BLaER1 treated with 17β-estradiol and CSF1 and Interleukin-3, amounts not matched to agents 10 nM and 100 nM (cell line): ENCODE measurements around the gene GPATCH8.
A peak's percentile ranks its signal among the peaks of the same experiment; 100 is the strongest.

ENCODE experiments used
- H3K27ac ChIP-seq, 11 experiments: shearing (Covaris generic); formaldehyde crosslinking; 2 replicates each; pipeline ENCODE4 v1.8.1; 2022
- H3K27me3 ChIP-seq, 11 experiments: shearing (Covaris generic); formaldehyde crosslinking; 2 replicates each; pipeline ENCODE4 v1.8.1; 2022
- H3K36me3 ChIP-seq, 11 experiments: shearing (Covaris generic); formaldehyde crosslinking; 2 replicates each; pipeline ENCODE4 v1.8.1; 2022
- H3K4me1 ChIP-seq, 10 experiments: shearing (Covaris generic); formaldehyde crosslinking; 2 replicates each; pipeline ENCODE4 v1.8.1; 2022
- H3K4me2 ChIP-seq, 11 experiments: shearing (Covaris generic); formaldehyde crosslinking; 2 replicates each; pipeline ENCODE4 v1.8.1; 2022
- H3K4me3 ChIP-seq, 10 experiments: shearing (Covaris generic); formaldehyde crosslinking; 2 replicates each; pipeline ENCODE4 v1.8.1; 2022
- H3K9ac ChIP-seq, 11 experiments: shearing (Covaris generic); formaldehyde crosslinking; 2 replicates each; pipeline ENCODE4 v1.8.1; 2022
- H3K9me3 ChIP-seq, 11 experiments: shearing (Covaris generic); formaldehyde crosslinking; replicated peaks in 1 of 11; 2 replicates each; pipeline ENCODE4 v1.8.1; 2022
- H4K20me1 ChIP-seq, 11 experiments: shearing (Covaris generic); formaldehyde crosslinking; 2 replicates each; pipeline ENCODE4 v1.8.1; 2022
- Cebpa-rat ChIP-seq, 11 experiments: shearing (Covaris generic); IDR thresholded peaks; 2 replicates each; pipeline ENCODE4 v1.8.1; 2022

Gene GPATCH8

GRCh38 chr17:44503147-44504029, at the start of gene GPATCH8:
Gene GPATCH8 (minus strand): TSS chr17:44503406. CDS start chr17:44503370, 36 bp downstream.
- TF ChIP-seq Cebpa-rat (IDR thresholded peaks at IDR 0.05) = no peak
- peak within 1 kb of the TSS; percentile 87 to 98 (median 95) for H3K27ac ChIP-seq

GRCh38 chr17:44552361-44552760, 49.2 kb upstream of the GPATCH8 start:
- Histone ChIP-seq H3K27me3 (no peaks in the 10 kb centered on the region), H4K20me1 (no peaks in the 10 kb centered on the region), H3K9ac (no peak overlapping the region), H3K4me1 (peaks cover 41 to 50% (median 45%) of the 10 kb centered on the region in 10 experiments), H3K4me3 (no peak overlapping the region), H3K27ac (no peak overlapping the region), H3K36me3 (no peaks in the 10 kb centered on the region), H3K9me3 (no peaks in the 10 kb centered on the region), H3K4me2 (no peak overlapping the region)
- no peak for TF ChIP-seq Cebpa-rat (IDR thresholded peaks at IDR 0.05)

More at GRCh38 chr17:44503147-44504029, at the start of gene GPATCH8:
- Histone ChIP-seq H3K9ac (peak within 1 kb of the TSS; percentile 86 to 98 (median 96)), H3K4me3 (peak within 1 kb of the TSS; percentile 77 to 97 (median 91)), H3K36me3 (peaks cover 0 to 13% (median 6%) of the 10 kb centered on the region in 11 experiments; a peak in 8 of 22 replicates), H3K4me1 (peaks cover 24 to 44% (median 40%) of the 10 kb centered on the region in 10 experiments), H4K20me1 (peaks cover 33 to 45% (median 40%) of the 10 kb centered on the region in 11 experiments; a peak in 21 of 22 replicates), H3K4me2 (peak within 1 kb of the TSS; percentile 77 to 98 (median 91)), H3K27me3 (no peaks in the 10 kb centered on the region), H3K9me3 (no peaks in the 10 kb centered on the region)

GRCh38 chr17:44549686-44550085, 46.5 kb upstream of the GPATCH8 start:
- peak overlapping the region; percentile 5 to 99 (median 89); a peak in 18 of 22 replicates for H3K4me2 ChIP-seq
- peaks cover 32 to 62% (median 45%) of the 10 kb centered on the region in 10 experiments for H3K4me1 ChIP-seq

GRCh38 chr17:44548376-44549230, 45.4 kb upstream of the GPATCH8 start:
- Histone ChIP-seq H3K27ac (peak overlapping the region in 10 of 11 experiments; percentile 56 to 98 (median 95); a peak in 21 of 22 replicates), H3K9me3 (peaks cover 0 to 8% (median 0%) of the 10 kb centered on the region in 11 experiments; a peak in 1 of 22 replicates), H3K9ac (peak overlapping the region in 9 of 11 experiments; percentile 56 to 86 (median 78); a peak in 15 of 22 replicates), H3K4me3 (peak overlapping the region in 6 of 10 experiments; percentile 4 to 50 (median 30); a peak in 5 of 20 replicates), H3K27me3 (no peaks in the 10 kb centered on the region), H4K20me1 (no peaks in the 10 kb centered on the region), H3K4me2 (peak overlapping the region; percentile 75 to 99 (median 89)), H3K36me3 (no peaks in the 10 kb centered on the region), H3K4me1 (peaks cover 37 to 71% (median 50%) of the 10 kb centered on the region in 10 experiments)
- TF ChIP-seq Cebpa-rat (IDR thresholded peaks at IDR 0.05) = no peak

More at GRCh38 chr17:44549686-44550085, 46.5 kb upstream of the GPATCH8 start:
- Histone ChIP-seq H3K4me3 (no peak overlapping the region), H3K27ac (peak overlapping the region in 7 of 11 experiments; percentile 82 to 98 (median 96); a peak in 11 of 22 replicates), H3K36me3 (no peaks in the 10 kb centered on the region), H3K27me3 (no peaks in the 10 kb centered on the region), H3K9ac (peak overlapping the region in 3 of 11 experiments; percentile 1 to 19 (median 8); a peak in 2 of 22 replicates), H4K20me1 (no peaks in the 10 kb centered on the region), H3K9me3 (peaks cover 0 to 8% (median 0%) of the 10 kb centered on the region in 11 experiments; a peak in 1 of 22 replicates)
- no peak for TF ChIP-seq Cebpa-rat (IDR thresholded peaks at IDR 0.05)

- Histone ChIP-seq H3K9me3 (peaks cover 0 to 8% (median 0%) of the 10 kb centered on the region in 11 experiments; a peak in 1 of 22 replicates), H3K9ac (peak overlapping the region in 9 of 11 experiments; percentile 57 to 87 (median 79); a peak in 18 of 22 replicates), H3K36me3 (no peaks in the 10 kb centered on the region), H3K4me2 (peak overlapping the region; percentile 75 to 99 (median 89)), H3K4me3 (peak overlapping the region in 6 of 10 experiments; percentile 40 to 65 (median 46); a peak in 11 of 20 replicates), H4K20me1 (no peaks in the 10 kb centered on the region), H3K4me1 (peaks cover 45 to 80% (median 59%) of the 10 kb centered on the region in 10 experiments), H3K27ac (peak overlapping the region in 10 of 11 experiments; percentile 56 to 98 (median 95); a peak in 21 of 22 replicates), H3K27me3 (no peaks in the 10 kb centered on the region)
- TF ChIP-seq Cebpa-rat (IDR thresholded peaks at IDR 0.05) = no peak
These were observed 44.5 kb upstream of the GPATCH8 start for GRCh38 chr17:44547625-44548267.

GRCh38 chr17:44546671-44547606, 43.7 kb upstream of the GPATCH8 start:
- TF ChIP-seq Cebpa-rat (IDR thresholded peaks at IDR 0.05) = no peak
- Histone ChIP-seq H4K20me1 (no peaks in the 10 kb centered on the region), H3K9me3 (peaks cover 0 to 8% (median 0%) of the 10 kb centered on the region in 11 experiments; a peak in 1 of 22 replicates), H3K27ac (peak overlapping the region in 10 of 11 experiments; percentile 56 to 98 (median 95); a peak in 20 of 22 replicates), H3K4me3 (peak overlapping the region in 6 of 10 experiments; percentile 40 to 65 (median 46); a peak in 11 of 20 replicates), H3K9ac (peak overlapping the region in 9 of 11 experiments; percentile 57 to 87 (median 79); a peak in 18 of 22 replicates), H3K4me1 (peaks cover 53 to 88% (median 67%) of the 10 kb centered on the region in 10 experiments), H3K4me2 (peak overlapping the region; percentile 75 to 99 (median 89)), H3K27me3 (no peaks in the 10 kb centered on the region), H3K36me3 (no peaks in the 10 kb centered on the region)

- Histone ChIP-seq H3K4me1 (peaks cover 51 to 83% (median 59%) of the 10 kb centered on the region in 10 experiments), H4K20me1 (no peaks in the 10 kb centered on the region), H3K27ac (no peak overlapping the region), H3K9me3 (peaks cover 0 to 8% (median 0%) of the 10 kb centered on the region in 11 experiments; a peak in 1 of 22 replicates), H3K9ac (no peak overlapping the region; a peak in 1 of 22 replicates), H3K36me3 (no peaks in the 10 kb centered on the region), H3K4me3 (no peak overlapping the region), H3K4me2 (peak overlapping the region in 10 of 11 experiments; percentile 63 to 91 (median 78); a peak in 14 of 22 replicates), H3K27me3 (no peaks in the 10 kb centered on the region)
- no peak for TF ChIP-seq Cebpa-rat (IDR thresholded peaks at IDR 0.05)
These were observed 40.8 kb upstream of the GPATCH8 start for GRCh38 chr17:44543905-44544523.
